ENCODE data around the gene DAP.

Gene DAP

DNA sequence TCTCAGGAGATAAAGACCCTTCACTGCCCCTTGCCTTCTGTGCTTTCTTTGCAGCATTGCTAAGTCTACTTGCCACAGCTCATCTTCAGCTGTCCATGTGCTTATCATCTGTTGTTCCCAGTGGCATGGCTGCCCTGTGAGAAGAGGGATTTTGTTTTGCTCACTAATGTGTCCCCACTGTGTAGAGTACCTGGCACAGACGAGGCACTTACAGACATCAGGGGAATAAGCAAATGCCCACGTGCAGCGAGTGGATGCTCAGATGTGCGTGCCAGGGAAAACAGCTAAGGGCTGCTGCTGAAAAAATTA is 31.0 kb downstream of the DAP start:
- no peak overlapping the region for H3K4me3 ChIP-seq (ENCODE audit: control insufficient read depth in 1 of 7, extremely low read depth in 1 of 7, insufficient read depth in 4 of 7, low read depth in 2 of 7, low read length in 6 of 7)
- no peaks in the 10 kb centered on the region for H3K9me3 ChIP-seq (ENCODE audit: control extremely low read depth in 1 of 5, control insufficient read depth in 4 of 5, insufficient read depth in 2 of 5, low read depth in 1 of 5, low read length in 4 of 5)
- DNase-seq = no peak
- CTCF ChIA-PET = interaction anchor here (1.1 to 2.1 kb wide), 3 partner anchors 10 to 35 kb away, joined by 3 to 6 read pairs (median 4); no protein-coding TSS in a partner anchor
- H3K4me1 ChIP-seq (ENCODE audit: control extremely low read depth in 1 of 4, control insufficient read depth in 4 of 4, insufficient read depth in 4 of 4, low read length in 3 of 4) = peaks cover 8 to 39% (median 25%) of the 10 kb centered on the region in 4 experiments
- H3K27me3 ChIP-seq (replicated peaks in 2 of 5; ENCODE audit: control insufficient read depth in 4 of 5, insufficient read depth in 5 of 5, low read length in 4 of 5) = no peaks in the 10 kb centered on the region
- peaks cover 3 to 49% (median 9%) of the 10 kb centered on the region in 4 experiments for H3K36me3 ChIP-seq (ENCODE audit: control insufficient read depth in 4 of 4, insufficient read depth in 4 of 4, low read length in 3 of 4)
- 100% methylated on average over 4 of the region's 4 CpGs for WGBS (ENCODE audit: insufficient coverage)
- POLR2A ChIA-PET = interaction anchor here (0.7 kb wide), 1 partner anchor 15 kb away, joined by 3 read pairs; no protein-coding TSS in a partner anchor
- no peak overlapping the region for H3K27ac ChIP-seq (ENCODE audit: insufficient read depth in 1 of 2, low read depth in 1 of 2, low read length in 2 of 2, poor library complexity in 1 of 2, severe bottlenecking in 2 of 2)

DNA sequence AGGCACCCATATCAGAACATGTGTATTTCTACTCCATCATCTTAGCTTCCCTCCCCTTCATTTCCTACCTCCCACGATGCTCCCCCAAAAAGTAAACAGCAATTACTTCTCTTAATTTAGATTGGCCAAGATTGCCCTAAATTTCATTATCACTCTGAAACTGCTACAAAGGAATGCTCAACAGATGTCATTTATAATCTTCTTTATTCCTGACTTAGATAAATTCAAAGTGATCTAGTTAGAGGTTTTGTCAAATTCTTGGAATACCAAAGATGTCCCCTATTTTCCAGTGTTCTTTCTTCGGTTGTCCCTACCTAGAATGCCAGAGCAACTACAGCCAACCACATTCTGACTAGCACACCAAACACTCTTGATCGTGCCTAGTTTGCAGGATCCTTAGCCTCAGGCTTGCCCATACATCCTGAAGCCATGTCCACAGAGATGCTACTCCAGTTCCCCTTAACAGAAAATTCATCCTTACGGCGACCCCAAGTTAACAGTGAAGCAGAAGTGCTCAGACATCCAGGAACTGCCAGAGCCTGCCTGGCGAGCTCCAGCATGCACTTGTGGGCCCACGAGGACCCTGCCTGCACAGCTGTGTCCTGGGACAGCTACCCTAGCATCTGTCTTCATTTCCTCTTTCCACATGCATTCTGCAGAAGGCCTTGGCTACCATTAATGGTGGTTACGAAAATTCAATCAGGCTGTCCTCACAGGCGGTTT is 31.6 kb downstream of the DAP start:
- Histone ChIP-seq H3K9me3 (ENCODE audit: control extremely low read depth in 1 of 5, control insufficient read depth in 4 of 5, insufficient read depth in 2 of 5, low read depth in 1 of 5, low read length in 4 of 5) (no peaks in the 10 kb centered on the region), H3K27ac (ENCODE audit: insufficient read depth in 1 of 2, low read depth in 1 of 2, low read length in 2 of 2, poor library complexity in 1 of 2, severe bottlenecking in 2 of 2) (no peak overlapping the region), H3K36me3 (ENCODE audit: control insufficient read depth in 4 of 4, insufficient read depth in 4 of 4, low read length in 3 of 4) (peaks cover 5 to 54% (median 12%) of the 10 kb centered on the region in 4 experiments), H3K4me3 (ENCODE audit: control insufficient read depth in 1 of 7, extremely low read depth in 1 of 7, insufficient read depth in 4 of 7, low read depth in 2 of 7, low read length in 6 of 7) (no peak overlapping the region), H3K4me1 (ENCODE audit: control extremely low read depth in 1 of 4, control insufficient read depth in 4 of 4, insufficient read depth in 4 of 4, low read length in 3 of 4) (peaks cover 5 to 34% (median 21%) of the 10 kb centered on the region in 4 experiments), H3K27me3 (replicated peaks in 2 of 5; ENCODE audit: control insufficient read depth in 4 of 5, insufficient read depth in 5 of 5, low read length in 4 of 5) (no peaks in the 10 kb centered on the region)
- POLR2A ChIA-PET = interaction anchor here (0.7 kb wide), 1 partner anchor 16 kb away, joined by 3 read pairs; no protein-coding TSS in a partner anchor
- CTCF ChIA-PET = interaction anchor here (1.1 to 2.1 kb wide), 3 partner anchors 11 to 35 kb away, joined by 3 to 6 read pairs (median 4); no protein-coding TSS in a partner anchor
- WGBS (ENCODE audit: insufficient coverage) = 58% methylated on average over 8 of the region's 9 CpGs
- DNase-seq = peak in 2 of 3 donors; percentile 86 to 92

DNA sequence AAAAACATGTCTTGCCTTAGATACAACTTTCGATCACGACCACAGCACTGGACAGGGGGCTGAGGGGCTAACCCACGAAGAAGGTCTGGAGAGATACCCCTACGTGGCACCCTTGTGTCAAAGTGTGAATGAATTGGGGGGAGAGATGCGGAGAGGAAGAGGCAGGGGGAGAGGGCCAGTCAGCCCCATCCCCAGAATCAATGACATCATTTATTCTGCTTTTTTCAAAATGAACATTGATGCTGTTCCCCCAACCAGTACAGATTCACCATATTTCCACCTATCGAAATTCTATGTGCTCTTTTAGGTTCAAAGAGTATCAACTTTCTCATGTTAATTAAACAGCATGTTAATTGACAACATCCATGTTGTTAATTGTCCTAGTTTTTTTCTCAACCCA is 32.4 kb downstream of the DAP start:
- 100% methylated on average over 2 of the region's 6 CpGs for WGBS (ENCODE audit: insufficient coverage)
- no peak for DNase-seq
- peaks cover 5 to 55% (median 12%) of the 10 kb centered on the region in 4 experiments for H3K36me3 ChIP-seq (ENCODE audit: control insufficient read depth in 4 of 4, insufficient read depth in 4 of 4, low read length in 3 of 4)
- peaks cover 0 to 28% (median 14%) of the 10 kb centered on the region in 4 experiments for H3K4me1 ChIP-seq (ENCODE audit: control extremely low read depth in 1 of 4, control insufficient read depth in 4 of 4, insufficient read depth in 4 of 4, low read length in 3 of 4)
- no peaks in the 10 kb centered on the region for H3K9me3 ChIP-seq (ENCODE audit: control extremely low read depth in 1 of 5, control insufficient read depth in 4 of 5, insufficient read depth in 2 of 5, low read depth in 1 of 5, low read length in 4 of 5)
- H3K27ac ChIP-seq (ENCODE audit: insufficient read depth in 1 of 2, low read depth in 1 of 2, low read length in 2 of 2, poor library complexity in 1 of 2, severe bottlenecking in 2 of 2) = no peak overlapping the region
- no peaks in the 10 kb centered on the region for H3K27me3 ChIP-seq (replicated peaks in 2 of 5; ENCODE audit: control insufficient read depth in 4 of 5, insufficient read depth in 5 of 5, low read length in 4 of 5)
- POLR2A ChIA-PET = no interaction called here
- CTCF ChIA-PET = interaction anchor here (1.3 to 2.1 kb wide), 2 partner anchors 11 to 27 kb away, joined by 4 to 6 read pairs; no protein-coding TSS in a partner anchor
- no peak overlapping the region for H3K4me3 ChIP-seq (ENCODE audit: control insufficient read depth in 1 of 7, extremely low read depth in 1 of 7, insufficient read depth in 4 of 7, low read depth in 2 of 7, low read length in 6 of 7)

DNA sequence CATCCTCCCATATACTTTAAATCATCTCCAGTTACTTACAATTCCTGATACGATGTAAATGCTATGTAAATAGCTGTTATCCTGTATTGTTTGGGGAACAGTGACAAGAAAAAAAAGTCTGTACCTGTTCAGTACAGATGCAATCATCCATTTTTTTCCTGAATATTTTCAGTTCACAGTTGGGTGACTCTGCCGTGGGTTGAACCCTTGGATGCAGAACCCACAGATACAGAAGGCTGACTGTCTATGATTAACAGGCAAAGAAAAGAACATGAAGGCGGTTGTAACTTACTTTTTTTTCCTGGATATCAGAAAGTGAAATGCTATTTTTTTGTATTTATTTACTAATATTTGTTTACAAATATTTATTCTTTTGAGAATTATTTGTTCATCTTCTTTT is 33.2 kb downstream of the DAP start:
- no peak overlapping the region for H3K4me3 ChIP-seq (ENCODE audit: control insufficient read depth in 1 of 7, extremely low read depth in 1 of 7, insufficient read depth in 4 of 7, low read depth in 2 of 7, low read length in 6 of 7)
- H3K36me3 ChIP-seq (ENCODE audit: control insufficient read depth in 4 of 4, insufficient read depth in 4 of 4, low read length in 3 of 4) = peaks cover 5 to 56% (median 12%) of the 10 kb centered on the region in 4 experiments
- H3K27ac ChIP-seq (ENCODE audit: insufficient read depth in 1 of 2, low read depth in 1 of 2, low read length in 2 of 2, poor library complexity in 1 of 2, severe bottlenecking in 2 of 2) = no peak overlapping the region
- POLR2A ChIA-PET = no interaction called here
- CTCF ChIA-PET = interaction anchor here (1.1 kb wide), 1 partner anchor 22 kb away, joined by 3 read pairs; no protein-coding TSS in a partner anchor
- no peaks in the 10 kb centered on the region for H3K9me3 ChIP-seq (ENCODE audit: control extremely low read depth in 1 of 5, control insufficient read depth in 4 of 5, insufficient read depth in 2 of 5, low read depth in 1 of 5, low read length in 4 of 5)
- no peak for DNase-seq
- peaks cover 0 to 22% (median 10%) of the 10 kb centered on the region in 4 experiments for H3K4me1 ChIP-seq (ENCODE audit: control extremely low read depth in 1 of 4, control insufficient read depth in 4 of 4, insufficient read depth in 4 of 4, low read length in 3 of 4)
- no peaks in the 10 kb centered on the region for H3K27me3 ChIP-seq (replicated peaks in 2 of 5; ENCODE audit: control insufficient read depth in 4 of 5, insufficient read depth in 5 of 5, low read length in 4 of 5)
- WGBS (ENCODE audit: insufficient coverage) = no CpG with 5 or more reads among the region's 3 CpGs

DNA sequence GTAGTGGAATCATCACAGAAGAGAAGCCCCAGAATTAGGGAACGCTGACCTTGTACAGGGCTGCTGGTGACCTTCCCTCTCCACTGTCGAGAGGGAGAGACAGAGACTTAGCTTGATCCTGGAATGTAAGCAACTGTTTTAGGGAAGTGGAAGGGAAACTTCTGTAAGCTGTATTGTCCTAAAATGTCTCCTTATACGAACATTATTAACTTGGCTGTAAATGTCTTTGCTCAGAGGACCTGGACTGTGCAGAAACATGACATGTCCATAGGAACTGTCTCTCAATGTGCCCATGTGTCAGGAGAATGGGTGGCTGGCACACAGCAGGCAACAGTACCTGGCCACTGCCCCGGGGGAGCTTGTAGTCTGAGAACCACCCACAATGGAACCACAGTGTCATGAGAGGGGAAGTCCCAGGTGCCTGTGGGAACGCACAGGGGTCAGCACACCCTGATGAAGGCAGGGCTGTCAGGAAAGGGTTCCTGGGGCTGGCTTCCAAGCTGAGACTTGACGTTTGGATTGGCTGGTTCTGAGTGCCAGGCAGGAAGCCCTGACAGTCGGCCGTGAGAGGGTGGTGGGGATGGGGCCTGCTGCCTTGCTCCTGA is 34.0 kb downstream of the DAP start:
- no peak for DNase-seq
- H3K27me3 ChIP-seq (replicated peaks in 2 of 5; ENCODE audit: control insufficient read depth in 4 of 5, insufficient read depth in 5 of 5, low read length in 4 of 5) = no peaks in the 10 kb centered on the region
- H3K9me3 ChIP-seq (ENCODE audit: control extremely low read depth in 1 of 5, control insufficient read depth in 4 of 5, insufficient read depth in 2 of 5, low read depth in 1 of 5, low read length in 4 of 5) = no peaks in the 10 kb centered on the region
- peaks cover 0 to 18% (median 10%) of the 10 kb centered on the region in 4 experiments for H3K4me1 ChIP-seq (ENCODE audit: control extremely low read depth in 1 of 4, control insufficient read depth in 4 of 4, insufficient read depth in 4 of 4, low read length in 3 of 4)
- H3K27ac ChIP-seq (ENCODE audit: insufficient read depth in 1 of 2, low read depth in 1 of 2, low read length in 2 of 2, poor library complexity in 1 of 2, severe bottlenecking in 2 of 2) = no peak overlapping the region
- ChIA-PET POLR2A (no interaction called here), CTCF (interaction anchor here (0.6 to 1.1 kb wide), 3 partner anchors 23 to 473 kb away, joined by 3 read pairs; no protein-coding TSS in a partner anchor)
- WGBS (ENCODE audit: insufficient coverage) = 63% methylated on average over 8 of the region's 8 CpGs
- no peak overlapping the region for H3K4me3 ChIP-seq (ENCODE audit: control insufficient read depth in 1 of 7, extremely low read depth in 1 of 7, insufficient read depth in 4 of 7, low read depth in 2 of 7, low read length in 6 of 7)
- peaks cover 3 to 50% (median 9%) of the 10 kb centered on the region in 4 experiments for H3K36me3 ChIP-seq (ENCODE audit: control insufficient read depth in 4 of 4, insufficient read depth in 4 of 4, low read length in 3 of 4)

DNA sequence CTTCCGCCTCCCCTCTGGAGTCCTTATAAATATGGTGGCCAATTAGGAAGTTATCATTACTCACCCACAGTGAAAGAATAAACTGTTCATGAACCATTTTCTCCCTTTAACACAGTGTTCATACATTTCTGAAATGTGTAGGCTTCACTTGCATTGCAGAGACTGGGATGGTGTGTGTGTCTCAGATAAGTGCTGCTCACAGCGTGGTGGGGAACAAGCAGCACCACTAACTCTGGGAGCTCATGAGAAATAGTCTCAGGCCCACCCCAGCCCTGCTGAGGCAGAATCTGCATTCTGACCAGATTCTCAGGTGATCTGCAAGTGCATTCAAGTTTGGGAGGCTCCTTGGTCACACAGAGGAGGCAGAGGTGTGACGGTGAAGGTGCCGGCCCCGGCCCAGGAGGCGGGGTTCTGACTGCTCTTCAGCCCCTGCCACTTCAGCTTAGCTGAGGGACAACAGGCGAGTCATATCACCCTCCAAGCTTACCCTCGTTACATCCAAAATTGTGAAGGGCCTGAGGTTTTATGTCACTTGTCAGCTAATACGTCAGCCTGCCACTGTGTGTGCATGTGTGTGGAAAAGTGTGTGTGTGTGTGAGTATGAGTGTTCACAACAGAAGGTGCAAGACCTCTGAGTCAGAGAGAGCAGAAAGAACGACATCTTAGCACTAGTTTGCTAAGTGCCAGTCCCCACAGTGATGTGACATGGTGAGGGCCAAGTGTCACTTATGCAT is 34.7 kb downstream of the DAP start:
- H3K27ac ChIP-seq (ENCODE audit: insufficient read depth in 1 of 2, low read depth in 1 of 2, low read length in 2 of 2, poor library complexity in 1 of 2, severe bottlenecking in 2 of 2) = no peak overlapping the region

More for the DNA sequence above, 34.7 kb downstream of the DAP start:
- CTCF ChIA-PET = interaction anchor here (0.6 to 1.0 kb wide), 2 partner anchors 119 to 472 kb away, joined by 3 read pairs; no protein-coding TSS in a partner anchor
- POLR2A ChIA-PET = no interaction called here
- Histone ChIP-seq H3K4me3 (ENCODE audit: control insufficient read depth in 1 of 7, extremely low read depth in 1 of 7, insufficient read depth in 4 of 7, low read depth in 2 of 7, low read length in 6 of 7) (no peak overlapping the region), H3K9me3 (ENCODE audit: control extremely low read depth in 1 of 5, control insufficient read depth in 4 of 5, insufficient read depth in 2 of 5, low read depth in 1 of 5, low read length in 4 of 5) (no peaks in the 10 kb centered on the region), H3K27me3 (replicated peaks in 2 of 5; ENCODE audit: control insufficient read depth in 4 of 5, insufficient read depth in 5 of 5, low read length in 4 of 5) (no peaks in the 10 kb centered on the region), H3K36me3 (ENCODE audit: control insufficient read depth in 4 of 4, insufficient read depth in 4 of 4, low read length in 3 of 4) (peaks cover 3 to 45% (median 9%) of the 10 kb centered on the region in 4 experiments), H3K4me1 (ENCODE audit: control extremely low read depth in 1 of 4, control insufficient read depth in 4 of 4, insufficient read depth in 4 of 4, low read length in 3 of 4) (peaks cover 0 to 18% (median 10%) of the 10 kb centered on the region in 4 experiments)
- 97% methylated on average over 9 of the region's 10 CpGs for WGBS (ENCODE audit: insufficient coverage)
- DNase-seq = peak in 1 of 3 donors; percentile 27

Measured in common myeloid progenitor, CD34-positive (primary cell).